HepG2 (cell line): ENCODE measurements around the gene MAP1LC3A. TPM values are rescaled to one million over a fixed set of nuclear protein-coding genes. Genes with fewer than 3 reads are reported as not detected.

Source experiments
- HMG20A ChIP-seq: IDR thresholded peaks from 2 replicates; pipeline ENCODE4 v1.6.1; 2016; ENCODE audit warnings: borderline replicate concordance
- MAFG ChIP-seq: sonication (generic); formaldehyde crosslinking; IDR thresholded peaks from 2 replicates; pipeline ENCODE4 v1.5.1; 2020; ENCODE audit warnings: mild to moderate bottlenecking, missing genetic modification reagents
- MIXL1 ChIP-seq: IDR thresholded peaks from 2 replicates; pipeline ENCODE4 v1.6.1; 2016
- NFKB2 ChIP-seq: sonication (generic); formaldehyde crosslinking; IDR thresholded peaks from 2 replicates; pipeline ENCODE4 v1.4.0; 2020; ENCODE audit warnings: missing genetic modification reagents, borderline replicate concordance
- PRPF4 ChIP-seq: fragments of 200-400 bp; formaldehyde crosslinking; IDR thresholded peaks from 2 replicates; pipeline ENCODE4 v1.6.1; 2016; ENCODE audit warnings: low read length, low read depth; ENCODE audit not compliant: poor library complexity, severe bottlenecking
- TARDBP ChIP-seq: sonication (generic); formaldehyde crosslinking; IDR thresholded peaks from 2 replicates; pipeline ENCODE4 v1.8.0; 2022; ENCODE audit warnings: mild to moderate bottlenecking, missing genetic modification reagents
- ZBTB38 ChIP-seq: sonication (generic); formaldehyde crosslinking; IDR thresholded peaks from 2 replicates; pipeline ENCODE4 v1.5.1; 2020; ENCODE audit warnings: mild to moderate bottlenecking, missing genetic modification reagents
- ZBTB40 ChIP-seq, 2 experiments: fragments of 450-650 bp in 1 of 2; sonication (generic) in 1 of 2; formaldehyde crosslinking in 1 of 2; IDR thresholded peaks; 2 replicates each; pipeline versions ENCODE4 v1.6.1 to v1.8.0; 2016 to 2022; ENCODE audit warnings: antibody characterized with exemption in 1 of 2, mild to moderate bottlenecking in 1 of 2, missing genetic modification reagents in 1 of 2
- ZFP1 ChIP-seq: IDR thresholded peaks from 2 replicates; pipeline ENCODE4 v1.6.1; 2016
- ZFP37 ChIP-seq: sonication (generic); formaldehyde crosslinking; IDR thresholded peaks from 2 replicates; pipeline ENCODE4 v1.4.0; 2020; ENCODE audit warnings: missing genetic modification reagents, borderline replicate concordance
- ZNF713 ChIP-seq: sonication (generic); formaldehyde crosslinking; IDR thresholded peaks from 2 replicates; pipeline ENCODE4 v1.4.0; 2020; ENCODE audit warnings: mild to moderate bottlenecking, missing genetic modification reagents
- polyA plus RNA-seq, 8 experiments: library from polyadenylated mRNA; depleted of rRNA in 3 of 8; stranded (reverse) in 7 of 8; unstranded in 1 of 8; fragments of >200 nt; fragmentation: Illumina TruSeq in 4 of 8; extraction: Trizol in 4 of 8; gene quantifications; 2 replicates each; pipeline versions ENCODE4 v1.2.1 to v1.2.3, GENCODE V29; 2011 to 2016; ENCODE audit warnings: low read depth in 4 of 8, missing spikeins in 1 of 8, mixed read lengths in 1 of 8; ENCODE audit not compliant: insufficient read depth in 1 of 8
- total RNA-seq, 5 experiments: library from RNA; depleted of rRNA; stranded (reverse); fragments of >200 nt; fragmentation: Illumina TruSeq; extraction: Trizol; gene quantifications; 2 replicates each; pipeline ENCODE4 v1.2.3, GENCODE V29; 2016; ENCODE audit warnings: low read depth in 1 of 5
- TF ChIP-seq, protein P1 (sequence below): sonication (generic); formaldehyde crosslinking; IDR thresholded peaks from 2 replicates; pipeline ENCODE4 v1.4.0; 2020; ENCODE audit warnings: mild to moderate bottlenecking, missing genetic modification reagents
- TF ChIP-seq, protein P2 (sequence below): sonication (generic); formaldehyde crosslinking; conservative IDR thresholded peaks from 2 replicates; pipeline ENCODE4 v1.4.0; 2020; ENCODE audit warnings: missing genetic modification reagents
- TF ChIP-seq, protein P3 (sequence below): sonication (generic); formaldehyde crosslinking; IDR thresholded peaks from 2 replicates; pipeline ENCODE4 v1.9.0; 2022; ENCODE audit warnings: missing genetic modification reagents, mild to moderate bottlenecking, borderline replicate concordance

Gene MAP1LC3A
- total and polyA plus RNA-seq, 2 of the 13 experiments (the other 11 are each of a cell fraction or from before 2014, with no cell fraction given) = not detected

GRCh38 chr20:34522969-34523871 is 35.3 kb upstream of the MAP1LC3A start (continued):
- no peak; the same call in 1 of the 2 replicates for TF ChIP-seq ZNF713
- TF ChIP-seq, protein P1, sequence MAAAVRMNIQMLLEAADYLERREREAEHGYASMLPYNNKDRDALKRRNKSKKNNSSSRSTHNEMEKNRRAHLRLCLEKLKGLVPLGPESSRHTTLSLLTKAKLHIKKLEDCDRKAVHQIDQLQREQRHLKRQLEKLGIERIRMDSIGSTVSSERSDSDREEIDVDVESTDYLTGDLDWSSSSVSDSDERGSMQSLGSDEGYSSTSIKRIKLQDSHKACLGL (CRISPR knock-in tag) = 0 out of 2 replicates have a peak, but pooled peaks have one; percentile 44
- no peak for TF ChIP-seq ZBTB40 (IDR thresholded peaks at IDR 0.05)
- TF ChIP-seq ZBTB40 (CRISPR knock-in tag; IDR thresholded peaks at IDR 0.05) = no peak
- peak; percentile 67; the same call in 1 of the 2 replicates for TF ChIP-seq ZFP37 (CRISPR knock-in tag)
- no peak for TF ChIP-seq ZFP1
- TF ChIP-seq NFKB2 (CRISPR knock-in tag) = peak; percentile 64; the same call in 1 of the 2 replicates
- TF ChIP-seq, protein P2, sequence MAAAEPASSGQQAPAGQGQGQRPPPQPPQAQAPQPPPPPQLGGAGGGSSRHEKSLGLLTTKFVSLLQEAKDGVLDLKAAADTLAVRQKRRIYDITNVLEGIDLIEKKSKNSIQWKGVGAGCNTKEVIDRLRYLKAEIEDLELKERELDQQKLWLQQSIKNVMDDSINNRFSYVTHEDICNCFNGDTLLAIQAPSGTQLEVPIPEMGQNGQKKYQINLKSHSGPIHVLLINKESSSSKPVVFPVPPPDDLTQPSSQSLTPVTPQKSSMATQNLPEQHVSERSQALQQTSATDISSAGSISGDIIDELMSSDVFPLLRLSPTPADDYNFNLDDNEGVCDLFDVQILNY = 0 out of 2 replicates have a peak, but pooled peaks have one; percentile 46
- no peak for TF ChIP-seq MAFG (CRISPR knock-in tag)
- peak; percentile 67; the same call in 1 of the 2 replicates for TF ChIP-seq TARDBP (CRISPR knock-in tag)
- TF ChIP-seq MIXL1 (CRISPR knock-in tag) = no peak
- TF ChIP-seq, protein P3, sequence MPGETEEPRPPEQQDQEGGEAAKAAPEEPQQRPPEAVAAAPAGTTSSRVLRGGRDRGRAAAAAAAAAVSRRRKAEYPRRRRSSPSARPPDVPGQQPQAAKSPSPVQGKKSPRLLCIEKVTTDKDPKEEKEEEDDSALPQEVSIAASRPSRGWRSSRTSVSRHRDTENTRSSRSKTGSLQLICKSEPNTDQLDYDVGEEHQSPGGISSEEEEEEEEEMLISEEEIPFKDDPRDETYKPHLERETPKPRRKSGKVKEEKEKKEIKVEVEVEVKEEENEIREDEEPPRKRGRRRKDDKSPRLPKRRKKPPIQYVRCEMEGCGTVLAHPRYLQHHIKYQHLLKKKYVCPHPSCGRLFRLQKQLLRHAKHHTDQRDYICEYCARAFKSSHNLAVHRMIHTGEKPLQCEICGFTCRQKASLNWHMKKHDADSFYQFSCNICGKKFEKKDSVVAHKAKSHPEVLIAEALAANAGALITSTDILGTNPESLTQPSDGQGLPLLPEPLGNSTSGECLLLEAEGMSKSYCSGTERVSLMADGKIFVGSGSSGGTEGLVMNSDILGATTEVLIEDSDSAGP (CRISPR knock-in tag) = peak; percentile 83
- peak; percentile 15 for TF ChIP-seq PRPF4
- TF ChIP-seq ZBTB38 (CRISPR knock-in tag) = peak; percentile 90
- TF ChIP-seq HMG20A = no peak; the same call in 1 of the 2 replicates
